Panc1 (cell line): ENCODE data around the gene PTPRE.

Source experiments
- REST ChIP-seq, 2 experiments: IDR thresholded peaks; 2 replicates each; pipeline ENCODE4 v1.6.1; 2011 to 2012; ENCODE audit warnings: low read depth in 2 of 2, control low read depth in 1 of 2, low read length in 1 of 2, mild to moderate bottlenecking in 1 of 2, moderate library complexity in 1 of 2; ENCODE audit not compliant: insufficient read depth in 1 of 2
- TF ChIP-seq, protein P1 (sequence below): fragments of 450-650 bp; IDR thresholded peaks from 2 replicates; pipeline ENCODE4 v1.5.1; 2017; ENCODE audit warnings: mild to moderate bottlenecking

- TF ChIP-seq, protein P1, sequence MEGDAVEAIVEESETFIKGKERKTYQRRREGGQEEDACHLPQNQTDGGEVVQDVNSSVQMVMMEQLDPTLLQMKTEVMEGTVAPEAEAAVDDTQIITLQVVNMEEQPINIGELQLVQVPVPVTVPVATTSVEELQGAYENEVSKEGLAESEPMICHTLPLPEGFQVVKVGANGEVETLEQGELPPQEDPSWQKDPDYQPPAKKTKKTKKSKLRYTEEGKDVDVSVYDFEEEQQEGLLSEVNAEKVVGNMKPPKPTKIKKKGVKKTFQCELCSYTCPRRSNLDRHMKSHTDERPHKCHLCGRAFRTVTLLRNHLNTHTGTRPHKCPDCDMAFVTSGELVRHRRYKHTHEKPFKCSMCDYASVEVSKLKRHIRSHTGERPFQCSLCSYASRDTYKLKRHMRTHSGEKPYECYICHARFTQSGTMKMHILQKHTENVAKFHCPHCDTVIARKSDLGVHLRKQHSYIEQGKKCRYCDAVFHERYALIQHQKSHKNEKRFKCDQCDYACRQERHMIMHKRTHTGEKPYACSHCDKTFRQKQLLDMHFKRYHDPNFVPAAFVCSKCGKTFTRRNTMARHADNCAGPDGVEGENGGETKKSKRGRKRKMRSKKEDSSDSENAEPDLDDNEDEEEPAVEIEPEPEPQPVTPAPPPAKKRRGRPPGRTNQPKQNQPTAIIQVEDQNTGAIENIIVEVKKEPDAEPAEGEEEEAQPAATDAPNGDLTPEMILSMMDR, result no peak
- TF ChIP-seq REST (IDR thresholded peaks at IDR 0.05; ENCODE audit: insufficient read depth in 1 of 2, low read depth in 2 of 2, low read length in 1 of 2), result no peak
Observed at GRCh38 chr10:128086003-128086863, 179.3 kb downstream of the PTPRE start.
